Mesothelial cell of epicardium (in vitro differentiated cells): ENCODE data around the gene SOX30. TPM values are rescaled to one million over a fixed set of nuclear protein-coding genes. Genes with fewer than 3 reads are reported as not detected.
"Not testable (repeated sequence)": the region's sequence is repeated elsewhere in the genome, so short reads cannot be mapped to it uniquely, and the experiment has no call there.

Experiments
- DNase-seq, 2 experiments: peaks; one replicate each; pipeline ENCODE4 v3.0.0; 2021; ENCODE audit warnings: low spot score in 2 of 2; ENCODE audit not compliant: unreplicated experiment in 2 of 2
- H3K27ac Mint-ChIP-seq: 2 replicates; pipeline ENCODE4 v1.8.0; 2021; ENCODE audit warnings: mixed read lengths
- H3K27me3 Mint-ChIP-seq: 2 replicates; pipeline ENCODE4 v1.8.0; 2021; ENCODE audit warnings: low read depth, mixed read lengths
- H3K36me3 Mint-ChIP-seq: 2 replicates; pipeline ENCODE4 v1.8.0; 2021; ENCODE audit warnings: mixed read lengths
- H3K4me1 Mint-ChIP-seq: 2 replicates; pipeline ENCODE4 v1.8.0; 2021; ENCODE audit warnings: mixed read lengths
- H3K4me3 Mint-ChIP-seq: 2 replicates; pipeline ENCODE4 v1.8.0; 2021; ENCODE audit warnings: mild to moderate bottlenecking, moderate library complexity, mixed read lengths
- H3K9me3 Mint-ChIP-seq: 2 replicates; pipeline ENCODE4 v1.8.0; 2021; ENCODE audit warnings: mixed read lengths
- CTCF ChIP-seq: fragments of 200-600 bp; sonication (generic); IDR thresholded peaks from one replicate; pipeline ENCODE4 v1.5.0; 2021; ENCODE audit warnings: antibody characterized with exemption; ENCODE audit not compliant: unreplicated experiment
- total RNA-seq: library from RNA; stranded (reverse); gene quantifications from 3 replicates; pipeline ENCODE4 v1.2.1, GENCODE V29; 2021

The SOX30 gene
- total RNA-seq = not detected in 3 replicates

GRCh38 chr5:157652377-157652692 is at the start of gene SOX30:
Gene SOX30, minus strand, starts transcription at chr5:157652438. Its CDS starts 360 bp downstream, at chr5:157652078.
- Mint-ChIP-seq H3K36me3 (peaks cover 2% of the 10 kb centered on the region), H3K4me3 (no peak within 1 kb of the TSS)

DNA sequence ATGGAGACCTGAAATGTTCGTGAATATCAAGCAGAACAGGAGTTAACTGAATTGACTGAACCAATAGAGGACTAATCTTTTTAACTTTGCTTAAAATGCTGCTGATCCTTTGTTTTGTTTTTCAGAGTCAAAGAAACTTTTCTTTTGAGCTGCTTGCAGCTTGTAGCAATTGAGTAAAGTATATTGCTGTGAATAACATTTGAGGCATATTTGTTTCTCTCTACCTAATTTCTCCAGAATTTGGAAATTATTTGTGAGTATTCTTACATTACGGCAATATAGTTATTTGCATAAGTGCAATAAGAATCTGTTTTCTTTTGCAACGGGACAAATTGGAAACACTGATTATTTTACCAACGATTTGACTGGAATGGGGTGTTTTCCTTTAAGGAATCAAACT is 46.4 kb upstream of the SOX30 start:
- H3K4me1 Mint-ChIP-seq, H3K4me3 Mint-ChIP-seq, H3K36me3 Mint-ChIP-seq, H3K27ac Mint-ChIP-seq, H3K27me3 Mint-ChIP-seq, DNase-seq: not testable (repeated sequence)
- H3K9me3 Mint-ChIP-seq = peaks cover 24% of the 10 kb centered on the region

More at GRCh38 chr5:157652377-157652692, at the start of gene SOX30:
- Mint-ChIP-seq H3K27me3 (no peaks in the 10 kb centered on the region), H3K27ac (no peak within 1 kb of the TSS), H3K9me3 (peaks cover 38% of the 10 kb centered on the region), H3K4me1 (no peaks in the 10 kb centered on the region)
- DNase-seq = no peak
- no peak for TF ChIP-seq CTCF

DNA sequence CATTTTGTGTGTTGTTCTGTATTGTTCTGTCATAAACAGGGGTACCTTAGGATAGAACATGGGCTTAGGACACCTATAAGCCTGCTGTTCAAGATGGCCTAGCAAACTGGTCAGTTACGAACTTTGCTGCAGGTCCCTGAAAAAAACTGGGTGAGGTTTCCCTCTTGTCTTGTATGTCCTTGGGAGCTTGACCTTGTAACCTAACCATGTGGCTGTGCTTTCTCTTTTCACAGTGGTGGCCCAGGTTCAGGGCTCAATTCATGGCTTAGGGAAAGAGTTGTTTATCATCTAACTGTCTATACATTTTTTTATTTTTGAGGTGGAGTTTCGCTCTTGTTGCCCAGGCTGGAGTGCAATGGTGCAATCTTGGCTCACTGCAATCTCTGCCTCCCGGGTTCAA is 43.9 kb upstream of the SOX30 start:
- peaks cover 24% of the 10 kb centered on the region for H3K9me3 Mint-ChIP-seq
- not testable (repeated sequence) for H3K27me3 Mint-ChIP-seq

GRCh38 chr5:157693816-157694215 is 41.6 kb upstream of the SOX30 start:
- H3K27ac Mint-ChIP-seq, DNase-seq, H3K4me1 Mint-ChIP-seq, H3K36me3 Mint-ChIP-seq, H3K27me3 Mint-ChIP-seq, H3K4me3 Mint-ChIP-seq: not testable (repeated sequence)
- H3K9me3 Mint-ChIP-seq = peaks cover 22% of the 10 kb centered on the region

More for the DNA sequence above, 43.9 kb upstream of the SOX30 start:
- H3K36me3 Mint-ChIP-seq, H3K27ac Mint-ChIP-seq, DNase-seq, H3K4me1 Mint-ChIP-seq, H3K4me3 Mint-ChIP-seq: not testable (repeated sequence)

DNA sequence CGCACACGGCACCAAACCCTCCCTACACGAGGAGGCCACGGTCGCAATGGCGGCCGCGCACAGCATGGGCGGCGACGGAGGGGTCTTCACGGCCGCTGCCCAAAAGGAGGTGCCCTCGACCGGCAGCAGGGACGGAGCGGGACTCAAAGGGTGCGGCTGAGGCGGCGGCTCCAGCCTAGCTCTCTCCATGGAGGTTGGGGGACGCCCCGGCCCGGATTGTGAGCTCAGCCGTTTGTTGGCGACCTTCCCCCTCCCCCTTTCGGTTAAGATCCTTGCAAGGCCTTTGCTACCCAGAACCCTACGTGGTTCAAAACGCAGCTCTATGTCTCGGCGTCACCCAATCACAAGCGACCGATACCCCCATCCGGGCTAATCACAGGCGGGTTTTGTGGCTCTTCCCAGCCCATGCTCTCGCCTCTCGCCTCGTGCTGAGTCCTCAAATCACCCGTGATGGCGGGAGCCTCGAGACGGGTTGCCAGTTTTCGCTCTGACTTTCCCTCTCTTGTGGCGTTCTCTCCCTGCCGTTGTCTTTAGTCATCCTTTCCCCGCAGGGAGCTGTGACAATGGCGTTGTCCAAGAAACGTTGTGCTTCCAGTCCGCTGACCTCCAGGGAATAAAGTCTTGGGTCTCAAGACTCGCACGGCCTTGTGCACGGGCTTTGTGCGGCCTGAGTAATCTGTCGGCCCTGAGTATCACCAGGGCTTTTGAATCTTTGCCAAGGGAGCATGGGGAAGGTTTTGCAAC is 38.6 kb upstream of the SOX30 start:
- H3K4me3 Mint-ChIP-seq = no peak overlapping the region
- no peak for TF ChIP-seq CTCF
- no peak overlapping the region for H3K27ac Mint-ChIP-seq
- H3K36me3 Mint-ChIP-seq = no peaks in the 10 kb centered on the region
- H3K27me3 Mint-ChIP-seq = no peaks in the 10 kb centered on the region
- H3K9me3 Mint-ChIP-seq = peaks cover 12% of the 10 kb centered on the region
- no peak for DNase-seq
- no peaks in the 10 kb centered on the region for H3K4me1 Mint-ChIP-seq

DNA sequence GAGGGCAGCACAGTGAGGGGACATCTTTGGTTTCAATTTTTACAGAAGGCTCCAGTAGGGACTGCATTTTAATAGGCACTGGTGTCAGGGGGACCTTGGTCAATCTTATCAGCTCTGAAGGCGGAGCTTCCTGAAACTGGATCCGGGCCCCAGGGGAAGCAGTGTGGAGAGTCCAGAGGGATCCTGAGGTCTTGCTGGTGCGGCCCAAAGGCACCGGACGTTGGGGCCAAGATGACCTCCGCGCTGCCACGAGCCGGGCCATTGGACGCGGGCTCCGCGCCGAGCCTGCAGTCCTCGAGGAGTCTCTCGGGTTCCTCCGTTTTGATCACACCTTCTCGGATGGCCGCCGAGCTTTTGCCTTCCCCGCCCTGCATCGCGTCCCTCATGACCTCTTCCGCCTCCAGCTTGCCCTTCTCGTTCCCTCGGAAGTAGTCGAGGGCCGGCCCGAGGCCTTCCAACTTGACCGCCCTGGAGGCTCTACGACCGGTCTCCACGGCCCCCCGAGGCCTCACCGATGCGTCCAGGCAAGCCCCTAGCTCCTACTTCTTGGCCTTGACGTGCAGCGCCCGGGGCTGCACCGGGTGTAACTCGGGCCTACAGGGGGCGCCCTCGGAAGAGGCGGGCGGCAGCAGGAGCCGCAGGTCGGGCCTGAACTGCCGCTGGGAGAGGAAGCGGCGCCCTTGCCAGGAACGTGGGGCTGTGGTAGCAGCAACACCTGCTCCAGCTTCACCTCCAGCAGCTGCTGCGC is 37.9 kb upstream of the SOX30 start:
- no peaks in the 10 kb centered on the region for H3K27me3 Mint-ChIP-seq
- H3K36me3 Mint-ChIP-seq = no peaks in the 10 kb centered on the region
- no peak overlapping the region for H3K4me3 Mint-ChIP-seq
- H3K9me3 Mint-ChIP-seq = peaks cover 12% of the 10 kb centered on the region
- H3K4me1 Mint-ChIP-seq = no peaks in the 10 kb centered on the region
- TF ChIP-seq CTCF = no peak
- DNase-seq = no peak
- H3K27ac Mint-ChIP-seq = no peak overlapping the region

GRCh38 chr5:157687198-157687554 is 34.9 kb upstream of the SOX30 start:
- no peaks in the 10 kb centered on the region for H3K4me1 Mint-ChIP-seq
- H3K27ac Mint-ChIP-seq = no peak overlapping the region
- H3K36me3 Mint-ChIP-seq = no peaks in the 10 kb centered on the region
- TF ChIP-seq CTCF = no peak
- H3K4me3 Mint-ChIP-seq = no peak overlapping the region
- H3K27me3 Mint-ChIP-seq = no peaks in the 10 kb centered on the region
- no peak for DNase-seq
- peaks cover 9% of the 10 kb centered on the region for H3K9me3 Mint-ChIP-seq

DNA sequence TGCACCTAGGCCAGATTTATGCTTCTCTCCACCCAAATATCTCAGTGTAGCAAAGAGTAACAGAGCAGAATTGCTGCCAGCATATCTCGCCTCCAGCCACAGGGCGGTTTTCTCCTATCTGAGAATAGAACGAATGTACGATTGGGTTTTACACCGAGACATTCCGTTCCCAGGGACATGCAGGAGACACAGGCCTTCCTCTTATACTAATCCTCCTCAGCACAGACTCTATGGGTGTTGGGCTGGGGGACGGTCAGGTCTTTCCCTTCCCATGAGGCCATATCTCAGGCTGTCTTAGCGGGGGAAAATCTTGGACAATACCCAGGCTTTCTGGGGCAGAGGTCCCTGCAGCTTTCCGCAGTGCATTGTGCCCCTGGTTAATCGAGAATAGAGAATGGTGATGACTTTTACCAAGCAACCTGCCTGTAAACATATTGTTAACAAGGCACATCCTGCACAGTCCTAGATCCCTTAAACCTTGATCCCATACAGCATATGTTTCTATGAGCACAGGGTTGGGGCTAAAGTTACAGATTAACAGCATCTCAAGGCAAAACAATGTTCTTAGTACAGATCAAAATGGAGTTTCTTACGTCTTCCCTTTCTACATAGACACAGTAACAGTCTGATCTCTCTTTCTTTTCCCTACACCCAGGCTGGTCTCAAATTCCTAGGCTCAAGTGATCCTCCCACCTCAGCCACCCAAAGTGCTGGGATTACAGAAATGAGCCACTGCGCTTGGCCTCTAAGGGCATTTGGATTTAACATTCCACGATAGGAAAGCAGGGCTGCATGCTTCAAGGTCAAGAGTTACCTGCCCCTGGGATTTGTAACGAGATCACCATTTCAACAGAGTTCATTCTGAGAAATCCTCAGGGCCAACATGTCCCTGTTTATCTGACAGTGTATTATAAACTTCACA is 34.3 kb upstream of the SOX30 start:
- H3K27ac Mint-ChIP-seq, DNase-seq, H3K4me1 Mint-ChIP-seq, H3K36me3 Mint-ChIP-seq, H3K9me3 Mint-ChIP-seq, H3K4me3 Mint-ChIP-seq, H3K27me3 Mint-ChIP-seq: not testable (repeated sequence)
